GM10266 (cell line): ENCODE data around the gene TIE1.

Experiments
- DNase-seq: peaks from one replicate; pipeline ENCODE4 v3.0.0; 2012; ENCODE audit errors: extremely low spot score
- TF ChIP-seq, protein P1 (sequence below): IDR thresholded peaks from 2 replicates; pipeline ENCODE4 v1.5.1; 2012; ENCODE audit warnings: mild to moderate bottlenecking, low read depth; ENCODE audit not compliant: control insufficient read depth, insufficient read depth; ENCODE audit errors: missing control alignments

Gene TIE1

DNA sequence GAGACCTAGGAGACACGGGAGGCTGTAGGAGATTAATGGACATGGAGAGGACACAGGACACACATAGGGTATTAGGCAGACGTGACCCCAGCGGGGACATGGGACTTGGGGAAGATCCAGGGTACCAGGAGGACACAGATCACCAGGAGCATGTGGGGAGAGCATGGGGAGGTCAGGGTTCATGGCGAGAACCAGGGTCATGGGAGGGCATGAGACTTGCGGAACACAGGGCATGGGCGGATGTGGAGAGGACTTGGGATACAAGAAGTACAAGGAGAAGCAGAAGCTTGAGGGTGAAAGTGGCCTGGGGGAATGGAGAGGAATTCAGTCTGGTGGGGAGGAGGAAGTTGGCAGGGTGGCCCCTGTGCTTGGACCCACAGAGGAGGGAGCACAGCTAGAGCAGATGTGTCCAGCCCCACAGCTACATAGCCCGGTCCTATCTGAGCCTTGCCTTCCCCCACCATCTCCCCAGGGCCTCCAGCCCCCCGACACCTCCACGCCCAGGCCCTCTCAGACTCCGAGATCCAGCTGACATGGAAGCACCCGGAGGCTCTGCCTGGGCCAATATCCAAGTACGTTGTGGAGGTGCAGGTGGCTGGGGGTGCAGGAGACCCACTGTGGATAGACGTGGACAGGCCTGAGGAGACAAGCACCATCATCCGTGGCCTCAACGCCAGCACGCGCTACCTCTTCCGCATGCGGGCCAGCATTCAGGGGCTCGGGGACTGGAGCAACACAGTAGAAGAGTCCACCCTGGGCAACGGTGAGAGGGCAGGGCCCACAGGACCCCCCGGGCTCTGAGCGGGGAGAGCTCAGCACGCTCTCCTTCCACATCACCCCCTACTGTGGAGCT lies 12.1 kb downstream of the TIE1 start:
- TF ChIP-seq, protein P1, sequence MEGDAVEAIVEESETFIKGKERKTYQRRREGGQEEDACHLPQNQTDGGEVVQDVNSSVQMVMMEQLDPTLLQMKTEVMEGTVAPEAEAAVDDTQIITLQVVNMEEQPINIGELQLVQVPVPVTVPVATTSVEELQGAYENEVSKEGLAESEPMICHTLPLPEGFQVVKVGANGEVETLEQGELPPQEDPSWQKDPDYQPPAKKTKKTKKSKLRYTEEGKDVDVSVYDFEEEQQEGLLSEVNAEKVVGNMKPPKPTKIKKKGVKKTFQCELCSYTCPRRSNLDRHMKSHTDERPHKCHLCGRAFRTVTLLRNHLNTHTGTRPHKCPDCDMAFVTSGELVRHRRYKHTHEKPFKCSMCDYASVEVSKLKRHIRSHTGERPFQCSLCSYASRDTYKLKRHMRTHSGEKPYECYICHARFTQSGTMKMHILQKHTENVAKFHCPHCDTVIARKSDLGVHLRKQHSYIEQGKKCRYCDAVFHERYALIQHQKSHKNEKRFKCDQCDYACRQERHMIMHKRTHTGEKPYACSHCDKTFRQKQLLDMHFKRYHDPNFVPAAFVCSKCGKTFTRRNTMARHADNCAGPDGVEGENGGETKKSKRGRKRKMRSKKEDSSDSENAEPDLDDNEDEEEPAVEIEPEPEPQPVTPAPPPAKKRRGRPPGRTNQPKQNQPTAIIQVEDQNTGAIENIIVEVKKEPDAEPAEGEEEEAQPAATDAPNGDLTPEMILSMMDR, result no peak

DNA sequence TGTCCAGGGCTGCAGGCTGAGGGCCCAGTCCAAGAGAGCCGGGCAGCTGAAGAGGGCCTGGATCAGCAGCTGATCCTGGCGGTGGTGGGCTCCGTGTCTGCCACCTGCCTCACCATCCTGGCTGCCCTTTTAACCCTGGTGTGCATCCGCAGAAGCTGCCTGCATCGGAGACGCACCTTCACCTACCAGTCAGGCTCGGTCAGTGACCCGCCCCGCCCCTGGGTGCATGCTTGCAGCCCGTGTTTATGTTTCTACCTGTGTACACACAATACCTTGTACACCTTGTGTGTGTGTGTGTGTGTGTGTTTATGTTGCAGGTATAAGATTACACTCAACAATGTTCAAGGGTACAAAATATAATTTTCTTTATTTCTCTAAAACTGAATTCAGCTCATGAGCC lies 13.0 kb downstream of the TIE1 start:
- DNase-seq, result no peak
- TF ChIP-seq, protein P1, result no peak

More for the DNA sequence above, 12.1 kb downstream of the TIE1 start:
- DNase-seq, result no peak

DNA sequence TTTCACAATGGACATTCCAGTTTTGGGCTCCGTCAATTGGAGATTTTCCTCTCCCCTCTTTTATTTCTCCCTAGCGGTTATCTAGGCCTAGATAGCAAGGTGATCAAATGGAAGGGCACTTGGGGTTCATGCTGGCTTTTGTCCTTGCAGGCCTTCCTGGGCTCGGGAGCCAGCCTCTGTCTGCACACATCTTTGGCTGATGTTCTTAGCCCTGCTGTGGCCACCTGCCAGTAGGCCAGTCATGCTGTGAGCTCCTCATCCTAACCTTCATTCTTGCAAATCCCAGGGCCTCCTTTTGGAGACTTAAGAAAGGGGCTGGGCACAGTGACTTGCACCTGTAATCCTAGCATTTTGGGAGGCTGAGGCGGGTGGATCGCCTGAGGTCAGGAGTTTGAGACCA lies 13.5 kb downstream of the TIE1 start:
- TF ChIP-seq, protein P1, result no peak
- DNase-seq, result no peak

DNA sequence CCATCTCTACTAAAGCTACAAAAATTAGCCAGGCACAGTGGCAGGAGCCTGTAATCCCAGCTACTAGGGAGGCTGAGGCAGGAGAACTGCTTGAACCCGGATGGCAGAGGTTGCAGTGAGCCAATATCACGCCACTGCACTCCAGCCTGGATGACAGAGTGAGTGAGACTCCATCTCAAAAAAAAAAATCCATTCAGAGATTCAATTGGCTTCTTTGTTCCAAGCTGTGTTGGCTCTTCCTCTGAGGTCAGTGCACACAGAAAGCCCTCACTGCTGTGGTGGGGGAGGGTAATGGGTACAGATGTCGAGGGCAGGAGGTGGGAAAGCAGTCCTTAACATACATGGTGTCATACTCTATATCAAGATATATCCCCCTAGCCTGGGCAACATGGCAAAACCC lies 14.7 kb downstream of the TIE1 start:
- DNase-seq, result no peak
- TF ChIP-seq, protein P1, result no peak

DNA sequence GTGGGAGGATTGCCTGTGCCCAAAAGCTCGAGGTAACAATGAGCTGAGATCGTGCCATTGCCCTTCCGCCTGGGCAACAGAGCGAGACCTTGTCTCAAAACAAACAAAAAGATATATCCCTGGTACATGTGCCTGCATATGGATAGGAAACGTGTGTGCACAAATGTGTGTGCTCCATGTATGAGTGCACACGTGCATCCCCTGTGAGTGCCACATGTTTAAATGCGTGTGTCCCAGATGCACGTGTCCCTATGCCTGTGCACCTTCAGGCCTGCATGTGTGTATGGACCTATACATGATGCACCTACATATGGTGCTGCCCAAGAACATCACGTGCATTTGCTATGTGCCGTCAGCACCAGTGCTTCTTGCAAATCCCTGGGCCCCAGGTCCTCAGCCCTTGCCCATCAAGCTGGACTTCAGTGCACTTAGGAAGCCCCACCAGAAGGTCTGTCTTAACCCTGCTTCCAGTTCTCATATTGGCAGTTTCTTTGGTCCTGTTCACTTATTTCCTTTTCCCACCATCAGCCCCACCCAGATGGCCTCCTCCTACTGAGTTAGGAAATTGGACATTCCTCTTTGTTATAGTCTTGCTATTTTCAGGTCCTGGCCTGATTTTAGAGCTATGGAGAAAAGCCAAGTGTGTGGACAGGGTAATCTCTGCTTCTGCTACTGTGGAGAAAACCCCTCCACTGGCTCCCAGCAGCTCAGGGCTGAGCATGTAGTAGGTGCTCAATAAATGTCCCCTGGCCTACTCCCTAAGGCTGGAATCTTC lies 15.4 kb downstream of the TIE1 start:
- TF ChIP-seq, protein P1, result no peak
- DNase-seq, result no peak

DNA sequence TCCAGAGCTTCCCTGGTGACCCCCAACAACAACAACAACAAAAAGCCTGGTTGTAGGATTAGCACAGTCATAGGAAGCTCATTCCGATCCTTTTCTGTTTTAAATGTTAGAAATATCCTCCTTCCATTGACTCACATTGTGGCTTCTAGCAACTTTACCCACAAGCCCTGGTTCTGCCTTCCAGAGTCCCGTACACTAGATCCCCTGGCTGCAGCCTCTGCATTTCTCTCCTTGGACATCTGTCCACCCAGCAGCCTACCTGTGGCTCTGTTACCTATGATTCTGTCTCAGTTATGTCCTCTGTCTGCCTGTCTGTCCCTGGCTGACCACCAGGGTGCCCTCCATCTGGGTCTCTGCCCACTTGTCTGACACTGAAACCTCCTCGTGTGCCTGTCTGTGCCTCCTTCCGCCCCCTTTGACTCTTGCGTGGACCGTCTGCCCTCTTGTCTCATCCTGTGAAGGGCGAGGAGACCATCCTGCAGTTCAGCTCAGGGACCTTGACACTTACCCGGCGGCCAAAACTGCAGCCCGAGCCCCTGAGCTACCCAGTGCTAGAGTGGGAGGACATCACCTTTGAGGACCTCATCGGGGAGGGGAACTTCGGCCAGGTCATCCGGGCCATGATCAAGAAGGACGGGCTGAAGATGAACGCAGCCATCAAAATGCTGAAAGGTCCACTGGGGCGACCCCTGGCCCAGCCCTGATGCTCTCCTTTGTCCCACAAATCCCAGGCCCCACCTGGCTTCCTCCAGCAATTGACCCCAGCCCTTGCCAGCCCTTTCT lies 16.1 kb downstream of the TIE1 start:
- no peak for DNase-seq
- TF ChIP-seq, protein P1, result no peak
